ENCODE data around the gene ZNF2. TPM values are rescaled to one million over a fixed set of nuclear protein-coding genes. Genes with fewer than 3 reads are reported as not detected.

Gene ZNF2
- polyA plus RNA-seq, 1 donor from 2014 or later: 4.1 TPM

GRCh38 chr2:95225658-95226057 lies 60.0 kb downstream of the ZNF2 start:
- Histone ChIP-seq H3K9ac (ENCODE audit: low read length) (no peak overlapping the region), H3K79me2 (replicated peaks; ENCODE audit: insufficient read depth, low read length) (no peaks in the 10 kb centered on the region), H3K27me3 (ENCODE audit: insufficient read depth, low read depth, low read length) (no peaks in the 10 kb centered on the region), H3K4me2 (ENCODE audit: low read length) (no peak overlapping the region), H3K4me3 (ENCODE audit: low read length) (no peak overlapping the region), H3F3A (ENCODE audit: insufficient read depth, low read length, poor library complexity, severe bottlenecking) (no peaks in the 10 kb centered on the region), H3K9me2 (ENCODE audit: insufficient read depth, low read length) (no peaks in the 10 kb centered on the region), H3K27ac (ENCODE audit: low read length) (no peak overlapping the region), H3K36me3 (ENCODE audit: insufficient read depth, low read length) (peaks cover 20% of the 10 kb centered on the region), H3K9me3 (ENCODE audit: low read length) (peaks cover 39% of the 10 kb centered on the region), H4K20me1 (ENCODE audit: insufficient read depth) (no peaks in the 10 kb centered on the region), H2AFZ (ENCODE audit: low read depth, low read length) (no peak overlapping the region)
- TF ChIP-seq POLR2AphosphoS5 (IDR thresholded peaks at IDR 0.05): no peak
- TF ChIP-seq RAD21 (conservative IDR thresholded peaks at IDR 0.05): no peak
- TF ChIP-seq TAF1 (IDR thresholded peaks at IDR 0.05; ENCODE audit: low read depth): no peak

- Histone ChIP-seq H3K27ac (ENCODE audit: low read length) (no peak overlapping the region), H3K79me2 (replicated peaks; ENCODE audit: insufficient read depth, low read length) (no peaks in the 10 kb centered on the region), H3K4me2 (ENCODE audit: low read length) (no peak overlapping the region), H3K9me2 (ENCODE audit: insufficient read depth, low read length) (no peaks in the 10 kb centered on the region), H2AFZ (ENCODE audit: low read depth, low read length) (no peak overlapping the region), H3K36me3 (ENCODE audit: insufficient read depth, low read length) (no peaks in the 10 kb centered on the region), H3K9ac (ENCODE audit: low read length) (no peak overlapping the region), H4K20me1 (ENCODE audit: insufficient read depth) (no peaks in the 10 kb centered on the region), H3K9me3 (ENCODE audit: low read length) (peaks cover 44% of the 10 kb centered on the region), H3K4me3 (ENCODE audit: low read length) (no peak overlapping the region), H3F3A (ENCODE audit: insufficient read depth, low read length, poor library complexity, severe bottlenecking) (no peaks in the 10 kb centered on the region), H3K27me3 (ENCODE audit: insufficient read depth, low read depth, low read length) (no peaks in the 10 kb centered on the region)
- TF ChIP-seq RAD21 (conservative IDR thresholded peaks at IDR 0.05): no peak
- TF ChIP-seq POLR2AphosphoS5 (IDR thresholded peaks at IDR 0.05): no peak
- no peak for TF ChIP-seq EZH2 (IDR thresholded peaks at IDR 0.05; ENCODE audit: borderline replicate concordance, insufficient read depth, low read length, poor library complexity, severe bottlenecking)
- no peak for TF ChIP-seq MXI1 (conservative IDR thresholded peaks at IDR 0.05; ENCODE audit: poor library complexity, severe bottlenecking)
- no peak for TF ChIP-seq EP300 (conservative IDR thresholded peaks at IDR 0.05; ENCODE audit: poor library complexity, severe bottlenecking)
- TF ChIP-seq SMC3 (conservative IDR thresholded peaks at IDR 0.05; ENCODE audit: poor library complexity): no peak
- TF ChIP-seq CTCF (IDR thresholded peaks at IDR 0.05; ENCODE audit: poor library complexity, severe bottlenecking): no peak
- TF ChIP-seq REST (IDR thresholded peaks at IDR 0.05; ENCODE audit: borderline replicate concordance): no peak
- no peak for TF ChIP-seq TAF1 (IDR thresholded peaks at IDR 0.05; ENCODE audit: low read depth)
These were observed 66.1 kb downstream of the ZNF2 start for GRCh38 chr2:95231723-95232122.

GRCh38 chr2:95232232-95232631 lies 66.6 kb downstream of the ZNF2 start:
- H3F3A ChIP-seq (ENCODE audit: insufficient read depth, low read length, poor library complexity, severe bottlenecking): no peaks in the 10 kb centered on the region
- no peaks in the 10 kb centered on the region for H3K27me3 ChIP-seq (ENCODE audit: insufficient read depth, low read depth, low read length)
- no peak overlapping the region for H3K4me2 ChIP-seq (ENCODE audit: low read length)
- peaks cover 44% of the 10 kb centered on the region for H3K9me3 ChIP-seq (ENCODE audit: low read length)
- H3K9ac ChIP-seq (ENCODE audit: low read length): no peak overlapping the region
- no peaks in the 10 kb centered on the region for H3K79me2 ChIP-seq (replicated peaks; ENCODE audit: insufficient read depth, low read length)
- H2AFZ ChIP-seq (ENCODE audit: low read depth, low read length): no peak overlapping the region
- no peak for TF ChIP-seq SMC3 (conservative IDR thresholded peaks at IDR 0.05; ENCODE audit: poor library complexity)
- no peak for TF ChIP-seq POLR2AphosphoS5 (IDR thresholded peaks at IDR 0.05)
- TF ChIP-seq CTCF (IDR thresholded peaks at IDR 0.05; ENCODE audit: poor library complexity, severe bottlenecking): no peak
- no peak for TF ChIP-seq REST (IDR thresholded peaks at IDR 0.05; ENCODE audit: borderline replicate concordance)
- no peak for TF ChIP-seq EP300 (conservative IDR thresholded peaks at IDR 0.05; ENCODE audit: poor library complexity, severe bottlenecking)
- no peak for TF ChIP-seq TAF1 (IDR thresholded peaks at IDR 0.05; ENCODE audit: low read depth)
- TF ChIP-seq MXI1 (conservative IDR thresholded peaks at IDR 0.05; ENCODE audit: poor library complexity, severe bottlenecking): no peak
- TF ChIP-seq RAD21 (conservative IDR thresholded peaks at IDR 0.05): no peak
- no peak for TF ChIP-seq EZH2 (IDR thresholded peaks at IDR 0.05; ENCODE audit: borderline replicate concordance, insufficient read depth, low read length, poor library complexity, severe bottlenecking)
- no peak overlapping the region for H3K27ac ChIP-seq (ENCODE audit: low read length)
- no peaks in the 10 kb centered on the region for H4K20me1 ChIP-seq (ENCODE audit: insufficient read depth)
- no peak overlapping the region for H3K4me3 ChIP-seq (ENCODE audit: low read length)
- H3K9me2 ChIP-seq (ENCODE audit: insufficient read depth, low read length): no peaks in the 10 kb centered on the region
- no peaks in the 10 kb centered on the region for H3K36me3 ChIP-seq (ENCODE audit: insufficient read depth, low read length)
